A549 (cell line): Measurements from ENCODE around the gene BID. TPM values are rescaled to one million over a fixed set of nuclear protein-coding genes. Genes with fewer than 3 reads are reported as not detected.

Experiments
- ATAC-seq, 2 experiments: fragments of 200-7000 bp in 1 of 2; fragments of >200 bp in 1 of 2; cut with Nextera tagmentation in 1 of 2; cut with Tn5 transposase in 1 of 2; 3 replicates each; pipeline versions ENCODE4 v1.8.0 to v1.9.1; 2018 to 2020; ENCODE audit warnings: mild to moderate bottlenecking in 1 of 2, moderate library complexity in 1 of 2
- CTCF ChIA-PET: fragments of 300-600 bp; sonication (Branson Sonifier 250); formaldehyde crosslinking; extraction: SDS; loops from one replicate; lab custom pipeline; 2021; ENCODE audit warnings: antibody characterized with exemption, inconsistent platforms; lab: Yijun Ruan, JAX
- POLR2A ChIA-PET: fragments of 350-600 bp; formaldehyde crosslinking; extraction: SDS; loops from one replicate; lab custom pipeline; 2021; ENCODE audit warnings: antibody characterized with exemption, inconsistent platforms; lab: Yijun Ruan, JAX
- DNase-seq, 2 experiments: peaks; one replicate each; pipeline versions ENCODE4 v3.0.0 to v3.0.0-alpha.2; 2011 to 2016; ENCODE audit warnings: low read depth in 1 of 2, low spot score in 1 of 2
- FAIRE-seq: peaks from 2 replicates; lab custom pipeline; 2011; peaks lifted over from hg19 to GRCh38; lab: Jason Lieb, UNC
- H3K27ac ChIP-seq, 2 experiments: fragments of >200 bp; sonication (Bioruptor Twin); formaldehyde crosslinking; 3 replicates each; pipeline ENCODE4 v1.5.1; 2016 to 2017
- H3K4me1 ChIP-seq: fragments of >200 bp; sonication (Bioruptor Twin); formaldehyde crosslinking; 3 replicates; pipeline ENCODE4 v1.6.1; 2016
- H3K4me2 ChIP-seq: fragments of >200 bp; sonication (Bioruptor Twin); formaldehyde crosslinking; 3 replicates; pipeline ENCODE4 v1.6.1; 2016
- H3K4me3 ChIP-seq: fragments of >200 bp; sonication (Bioruptor Twin); formaldehyde crosslinking; 3 replicates; pipeline ENCODE4 v1.5.1; 2016
- H3K9me3 ChIP-seq: fragments of >200 bp; sonication (Bioruptor Twin); formaldehyde crosslinking; 3 replicates; pipeline ENCODE4 v1.6.1; 2016
- CBX2 ChIP-seq: fragments of 200-600 bp; sonication (generic); IDR thresholded peaks from 2 replicates; pipeline ENCODE4 v1.6.1; 2016; ENCODE audit warnings: low read depth, mild to moderate bottlenecking, borderline replicate concordance
- ELK1 ChIP-seq: fragments of 150-350 bp; IDR thresholded peaks from 2 replicates; pipeline ENCODE4 v1.6.1; 2014; ENCODE audit warnings: low read depth, mild to moderate bottlenecking, low read length
- ESRRA ChIP-seq: fragments of 150-350 bp; IDR thresholded peaks from 2 replicates; pipeline ENCODE4 v1.6.1; 2014; ENCODE audit warnings: mild to moderate bottlenecking, low read length, borderline replicate concordance
- FOSB ChIP-seq: fragments of 250-450 bp; sonication (Bioruptor Pico); IDR thresholded peaks from 2 replicates; pipeline ENCODE4 v1.5.0; 2020; ENCODE audit warnings: mild to moderate bottlenecking, moderate library complexity
- MAZ ChIP-seq: fragments of 150-350 bp; IDR thresholded peaks from 2 replicates; pipeline ENCODE4 v1.6.1; 2014; ENCODE audit warnings: antibody characterized with exemption, low read depth, low read length, borderline replicate concordance
- NFE2L2 ChIP-seq: fragments of 150-350 bp; conservative IDR thresholded peaks from 2 replicates; pipeline ENCODE4 v1.6.1; 2014; ENCODE audit warnings: low read length
- PHF8 ChIP-seq: fragments of 200-600 bp; sonication (generic); IDR thresholded peaks from 2 replicates; pipeline ENCODE4 v1.6.1; 2016; ENCODE audit warnings: low read depth, mild to moderate bottlenecking, antibody characterized with exemption, moderate library complexity, borderline replicate concordance
- POLR2A ChIP-seq: IDR thresholded peaks from 2 replicates; pipeline ENCODE4 v1.6.1; 2012; ENCODE audit warnings: mild to moderate bottlenecking, low read length
- RAD21 ChIP-seq, 2 experiments: fragments of >200 bp in 1 of 2; sonication (Bioruptor Twin) in 1 of 2; formaldehyde crosslinking in 1 of 2; IDR thresholded peaks in 1 of 2; conservative IDR thresholded peaks in 1 of 2; 2 replicates in 1 of 2; 3 replicates in 1 of 2; pipeline ENCODE4 v1.6.1; 2012 to 2018; ENCODE audit warnings: inconsistent platforms in 1 of 2
- RCOR1 ChIP-seq: fragments of 150-350 bp; IDR thresholded peaks from 2 replicates; pipeline ENCODE4 v1.6.1; 2014; ENCODE audit warnings: antibody characterized with exemption, low read length, low read depth
- REST ChIP-seq: fragments of 200-600 bp; sonication (generic); IDR thresholded peaks from 2 replicates; pipeline ENCODE4 v1.6.1; 2016; ENCODE audit warnings: antibody characterized with exemption, mild to moderate bottlenecking, moderate library complexity
- SREBF2 ChIP-seq: fragments of 450-650 bp; IDR thresholded peaks from 2 replicates; pipeline ENCODE4 v1.6.1; 2014; ENCODE audit warnings: mild to moderate bottlenecking, moderate library complexity
- TFCP2L1 ChIP-seq: fragments of 250-450 bp; sonication (Bioruptor Pico); IDR thresholded peaks from 2 replicates; pipeline ENCODE4 v1.5.0; 2021; ENCODE audit warnings: mild to moderate bottlenecking
- WGBS: methylation state at CpG from one replicate; pipeline ENCODE4 v1.1.6; 2017; ENCODE audit errors: missing lambda C conversion rate; 5-methylcytosine and 5-hydroxymethylcytosine counted together
- polyA plus RNA-seq, 4 experiments: library from polyadenylated mRNA; depleted of rRNA in 3 of 4; stranded (reverse); fragments of >200 nt; fragmentation: RNase III in 1 of 4; extraction: RNeasy Plus Mini Kit Qiagen cat#74134 plus additional on column Dnase treatment in 1 of 4; gene quantifications; 2 replicates in 3 of 4; 3 replicates in 1 of 4; pipeline ENCODE4 v1.2.3, GENCODE V29; 2011 to 2017
- TF ChIP-seq, protein P1 (sequence below): fragments of 450-650 bp; IDR thresholded peaks from 2 replicates; pipeline ENCODE4 v1.6.1; 2014; ENCODE audit warnings: antibody characterized with exemption
- TF ChIP-seq, protein P2 (sequence below): IDR thresholded peaks from 2 replicates; pipeline ENCODE4 v1.6.1; 2012
- TF ChIP-seq, protein P3 (sequence below): fragments of >200 bp; sonication (Bioruptor Twin); formaldehyde crosslinking; IDR thresholded peaks from 2 replicates; pipeline ENCODE4 v1.6.1; 2016

BID gene
- polyA plus RNA-seq, 2 of the 4 experiments (the other 2 are of a cell fraction): 50.8 to 56.6 TPM

GRCh38 chr22:17725500-17725796 lies 48.8 kb downstream of the BID start:
- Histone ChIP-seq H3K27ac (no peak overlapping the region), H3K9me3 (no peaks in the 10 kb centered on the region), H3K4me1 (0 out of 3 replicates have a peak, but pooled peaks cover 3% of the 10 kb centered on the region), H3K4me3 (no peak overlapping the region), H3K4me2 (no peak overlapping the region)
- no peak for ATAC-seq
- ChIA-PET CTCF (no interaction called here), POLR2A (no interaction called here)
- TF ChIP-seq RCOR1: no peak
- no peak for TF ChIP-seq NFE2L2
- no peak for TF ChIP-seq SREBF2
- TF ChIP-seq, protein P1, sequence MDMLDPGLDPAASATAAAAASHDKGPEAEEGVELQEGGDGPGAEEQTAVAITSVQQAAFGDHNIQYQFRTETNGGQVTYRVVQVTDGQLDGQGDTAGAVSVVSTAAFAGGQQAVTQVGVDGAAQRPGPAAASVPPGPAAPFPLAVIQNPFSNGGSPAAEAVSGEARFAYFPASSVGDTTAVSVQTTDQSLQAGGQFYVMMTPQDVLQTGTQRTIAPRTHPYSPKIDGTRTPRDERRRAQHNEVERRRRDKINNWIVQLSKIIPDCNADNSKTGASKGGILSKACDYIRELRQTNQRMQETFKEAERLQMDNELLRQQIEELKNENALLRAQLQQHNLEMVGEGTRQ: no peak
- no peak for TF ChIP-seq CBX2
- TF ChIP-seq, protein P2, sequence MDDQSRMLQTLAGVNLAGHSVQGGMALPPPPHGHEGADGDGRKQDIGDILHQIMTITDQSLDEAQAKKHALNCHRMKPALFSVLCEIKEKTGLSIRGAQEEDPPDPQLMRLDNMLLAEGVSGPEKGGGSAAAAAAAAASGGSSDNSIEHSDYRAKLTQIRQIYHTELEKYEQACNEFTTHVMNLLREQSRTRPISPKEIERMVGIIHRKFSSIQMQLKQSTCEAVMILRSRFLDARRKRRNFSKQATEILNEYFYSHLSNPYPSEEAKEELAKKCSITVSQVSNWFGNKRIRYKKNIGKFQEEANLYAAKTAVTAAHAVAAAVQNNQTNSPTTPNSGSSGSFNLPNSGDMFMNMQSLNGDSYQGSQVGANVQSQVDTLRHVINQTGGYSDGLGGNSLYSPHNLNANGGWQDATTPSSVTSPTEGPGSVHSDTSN: no peak
- TF ChIP-seq RAD21 (conservative IDR thresholded peaks at IDR 0.05 in 1 of 2, IDR thresholded peaks at IDR 0.05 in 1 of 2): no peak
- no peak for TF ChIP-seq FOSB (CRISPR knock-in tag)
- no peak for TF ChIP-seq ESRRA
- no peak for TF ChIP-seq POLR2A
- no peak for TF ChIP-seq REST
- TF ChIP-seq PHF8: no peak
- FAIRE-seq: no peak
- no peak for DNase-seq

DNA sequence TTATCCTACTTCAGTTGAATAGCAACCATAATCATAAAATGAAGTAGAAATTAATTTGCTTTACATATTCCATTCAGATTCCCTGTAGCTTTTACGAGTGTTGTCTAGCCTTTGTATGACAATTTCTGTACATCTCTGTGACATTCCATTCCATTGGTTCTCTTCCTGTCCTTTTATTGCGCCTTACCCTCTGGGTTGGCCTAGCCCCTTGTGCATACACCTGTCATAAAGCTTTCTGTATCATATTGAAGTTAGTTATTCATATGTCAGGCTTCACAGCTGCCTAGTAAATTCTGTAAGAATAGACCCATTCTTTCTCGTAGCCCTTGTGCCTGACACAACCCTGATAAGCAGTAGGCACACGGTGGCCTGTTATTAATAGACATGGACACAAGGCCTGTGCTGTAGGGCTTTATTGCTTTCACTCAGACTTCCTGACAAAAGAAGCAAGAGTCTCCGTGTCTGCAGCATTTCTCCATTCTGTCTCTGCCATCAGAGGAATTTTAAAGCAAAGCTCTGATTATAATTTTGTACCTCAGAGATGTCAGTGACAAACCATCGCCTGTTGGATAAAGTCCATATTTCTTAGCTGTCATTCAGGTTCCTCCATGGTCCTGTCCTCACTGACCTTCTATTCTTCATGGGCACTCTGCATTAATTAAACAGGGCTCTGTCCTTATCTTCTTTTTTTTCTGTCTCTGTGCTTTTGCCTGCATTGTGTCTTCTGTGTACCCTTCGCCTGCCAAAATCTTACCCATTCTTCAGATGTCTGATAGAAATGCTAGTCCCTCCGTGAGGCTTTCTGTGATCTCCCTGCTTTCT lies 49.4 kb downstream of the BID start:
- no peak for FAIRE-seq
- Histone ChIP-seq H3K4me3 (no peak overlapping the region), H3K4me2 (no peak overlapping the region), H3K4me1 (0 out of 3 replicates have a peak, but pooled peaks cover 3% of the 10 kb centered on the region), H3K9me3 (no peaks in the 10 kb centered on the region), H3K27ac (no peak overlapping the region)
- TF ChIP-seq, protein P3, sequence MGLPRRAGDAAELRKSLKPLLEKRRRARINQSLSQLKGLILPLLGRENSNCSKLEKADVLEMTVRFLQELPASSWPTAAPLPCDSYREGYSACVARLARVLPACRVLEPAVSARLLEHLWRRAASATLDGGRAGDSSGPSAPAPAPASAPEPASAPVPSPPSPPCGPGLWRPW: no peak
- TF ChIP-seq POLR2A (no peak), ELK1 (no peak), TFCP2L1 (CRISPR knock-in tag) (no peak), MAZ (no peak)
- no peak for DNase-seq
- ATAC-seq: no peak
- ChIA-PET CTCF (no interaction called here), POLR2A (no interaction called here)
- WGBS: 91% methylated on average over 8 of the region's 8 CpGs
